ENCODE data around the gene SRF.
A peak's percentile ranks its signal among the peaks of the same experiment; 100 is the strongest.

The SRF gene

DNA sequence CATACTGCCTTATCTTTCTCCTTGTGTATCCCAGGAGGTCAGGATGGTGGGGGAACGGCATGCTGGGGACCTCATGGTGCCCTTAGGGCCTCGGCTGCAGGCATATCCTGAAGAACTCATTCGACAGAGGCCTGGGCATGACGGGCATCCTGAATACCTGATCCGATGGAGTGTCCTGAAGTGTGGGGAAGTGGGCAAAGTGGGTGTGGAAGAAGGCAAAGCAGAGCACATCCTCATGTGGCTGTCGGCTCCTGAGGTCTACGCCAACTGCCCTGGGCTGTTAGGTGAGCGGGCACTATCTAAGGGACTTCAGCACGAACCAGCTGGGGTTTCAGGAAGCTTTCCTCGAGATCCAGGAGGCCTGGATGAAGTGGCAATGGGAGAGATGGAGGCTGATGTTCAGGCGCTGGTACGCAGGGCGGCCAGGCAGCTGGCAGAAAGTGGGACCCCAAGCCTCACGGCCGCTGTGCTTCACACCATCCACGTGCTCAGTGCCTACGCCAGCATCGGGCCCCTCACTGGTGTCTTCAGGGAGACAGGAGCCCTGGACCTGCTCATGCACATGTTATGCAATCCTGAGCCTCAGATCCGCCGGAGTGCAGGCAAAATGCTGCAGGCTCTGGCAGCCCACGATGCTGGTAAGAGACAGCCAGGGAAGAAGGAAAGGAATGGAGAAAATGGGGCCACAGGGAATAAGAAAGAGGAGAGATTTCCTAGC lies 13.4 kb downstream of the SRF start:
- DNase-seq: no peak

GRCh38 chr6:43185391-43185985 lies 14.4 kb downstream of the SRF start:
- DNase-seq: peak; percentile 27

DNA sequence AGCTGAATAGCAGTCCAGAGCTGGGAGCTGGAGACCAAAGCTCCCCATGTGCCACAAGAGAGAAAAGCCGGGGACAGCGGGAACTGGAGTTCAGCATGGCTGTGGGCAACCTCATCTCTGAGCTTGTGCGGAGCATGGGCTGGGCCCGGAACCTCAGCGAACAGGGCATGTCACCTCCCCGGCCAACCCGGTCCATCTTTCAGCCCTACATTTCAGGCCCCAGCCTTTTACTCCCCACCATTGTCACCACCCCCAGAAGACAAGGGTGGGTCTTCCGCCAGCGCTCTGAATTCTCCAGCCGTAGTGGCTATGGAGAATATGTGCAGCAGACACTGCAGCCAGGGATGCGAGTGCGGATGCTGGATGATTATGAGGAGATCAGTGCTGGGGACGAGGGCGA lies 14.9 kb downstream of the SRF start:
- no peak for DNase-seq

- DNase-seq: no peak
Observed at GRCh38 chr6:43186706-43187105, 15.6 kb downstream of the SRF start.

DNA sequence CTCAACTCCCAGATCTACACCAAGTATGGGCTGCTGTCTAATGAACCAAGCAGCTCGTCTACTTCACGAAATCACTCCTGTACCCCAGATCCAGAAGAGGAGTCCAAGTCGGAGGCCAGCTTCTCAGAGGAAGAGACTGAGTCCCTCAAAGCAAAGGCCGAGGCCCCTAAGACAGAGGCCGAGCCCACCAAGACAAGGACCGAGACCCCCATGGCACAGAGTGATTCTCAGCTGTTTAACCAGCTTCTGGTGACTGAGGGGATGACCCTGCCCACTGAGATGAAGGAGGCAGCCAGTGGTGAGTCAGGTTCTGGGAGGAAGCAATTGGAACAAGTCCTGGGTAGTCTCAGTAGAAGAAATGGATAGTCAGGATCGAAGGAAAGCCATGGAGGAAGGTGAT lies 16.8 kb downstream of the SRF start:
- DNase-seq: no peak

GRCh38 chr6:43188426-43188825 lies 17.4 kb downstream of the SRF start:
- no peak for DNase-seq

DNA sequence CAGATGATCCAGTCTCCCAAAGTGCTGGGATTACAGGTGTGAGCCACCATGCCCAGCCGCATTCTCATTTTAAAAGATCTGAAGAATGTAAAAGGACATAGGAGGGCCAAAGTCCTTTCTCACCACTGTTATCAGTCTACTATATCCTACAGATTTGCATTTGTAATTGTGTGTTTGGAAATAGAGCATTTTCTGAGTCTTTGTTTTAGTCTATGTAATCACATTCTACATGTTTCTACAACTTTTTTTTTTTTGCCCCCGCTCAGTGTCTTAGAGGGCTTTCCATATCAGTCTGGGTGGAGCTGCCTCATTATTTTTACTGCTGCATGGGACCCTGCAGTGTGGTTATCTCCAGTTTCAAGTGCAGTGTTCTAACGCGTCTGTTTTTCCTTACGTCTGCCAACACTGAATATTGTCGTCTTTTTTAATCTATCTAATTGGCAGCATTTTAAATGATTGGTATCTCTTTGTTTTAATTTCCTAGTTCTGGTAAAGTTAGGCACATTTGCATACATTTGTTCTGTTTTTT lies 18.8 kb downstream of the SRF start:
- no peak for DNase-seq

DNA sequence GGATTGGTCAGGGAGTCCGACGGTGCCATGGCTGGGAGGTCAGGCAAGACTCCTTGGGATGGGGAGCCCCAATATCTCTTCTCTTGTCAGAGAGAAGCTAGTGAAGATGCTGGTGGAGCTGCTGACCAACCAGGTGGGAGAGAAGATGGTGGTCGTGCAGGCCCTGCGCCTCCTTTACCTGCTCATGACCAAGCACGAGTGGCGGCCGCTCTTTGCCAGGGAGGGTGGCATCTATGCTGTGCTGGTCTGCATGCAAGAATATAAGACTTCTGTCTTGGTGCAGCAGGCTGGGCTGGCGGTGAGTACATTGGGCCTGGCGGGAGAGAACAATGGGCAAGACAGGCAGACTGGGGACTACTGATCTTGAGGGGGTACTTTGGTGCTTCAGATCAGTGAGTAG lies 21.8 kb downstream of the SRF start:
- no peak for DNase-seq

DNA sequence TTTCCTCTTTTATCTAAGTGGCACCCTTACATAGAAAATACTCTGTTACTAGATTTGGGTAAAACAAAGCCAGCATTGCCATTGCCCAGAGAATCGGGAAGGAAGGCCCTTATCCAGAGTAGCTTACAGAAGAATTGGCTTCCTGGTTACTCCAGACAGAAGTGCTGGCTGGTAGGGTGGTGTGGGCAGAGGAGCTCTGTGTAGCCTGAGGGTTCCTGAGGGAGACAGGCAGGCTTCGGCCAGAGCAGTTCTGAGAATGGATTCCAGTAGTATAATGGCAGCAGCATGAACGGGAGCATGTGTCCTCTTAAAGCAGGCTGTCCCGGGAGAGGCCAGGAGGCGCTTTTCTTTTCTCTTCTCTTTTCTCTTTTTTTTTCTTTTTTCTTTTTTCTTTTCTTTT lies 22.9 kb downstream of the SRF start:
- no peak for DNase-seq

- DNase-seq: no peak
Observed at GRCh38 chr6:43196337-43196736, 25.3 kb downstream of the SRF start.

DNA sequence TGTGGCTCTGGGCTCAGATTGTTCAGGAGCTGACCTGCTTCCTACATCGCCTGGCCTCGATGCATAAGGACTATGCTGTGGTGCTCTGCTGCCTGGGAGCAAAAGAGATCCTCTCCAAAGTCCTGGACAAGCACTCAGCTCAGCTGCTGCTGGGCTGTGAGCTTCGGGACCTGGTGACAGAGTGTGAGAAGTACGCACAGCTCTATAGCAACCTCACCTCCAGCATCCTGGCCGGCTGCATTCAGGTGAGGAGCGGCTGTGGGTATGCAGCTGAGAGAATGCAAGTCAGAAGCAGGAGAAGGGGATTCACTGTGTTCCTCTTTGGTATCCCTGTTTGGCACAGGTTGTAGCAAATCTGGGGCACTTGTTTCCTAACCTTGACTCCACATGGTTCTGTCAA lies 28.8 kb downstream of the SRF start:
- no peak for DNase-seq

- DNase-seq: no peak
Observed at GRCh38 chr6:43200541-43200940, 29.5 kb downstream of the SRF start.

DNA sequence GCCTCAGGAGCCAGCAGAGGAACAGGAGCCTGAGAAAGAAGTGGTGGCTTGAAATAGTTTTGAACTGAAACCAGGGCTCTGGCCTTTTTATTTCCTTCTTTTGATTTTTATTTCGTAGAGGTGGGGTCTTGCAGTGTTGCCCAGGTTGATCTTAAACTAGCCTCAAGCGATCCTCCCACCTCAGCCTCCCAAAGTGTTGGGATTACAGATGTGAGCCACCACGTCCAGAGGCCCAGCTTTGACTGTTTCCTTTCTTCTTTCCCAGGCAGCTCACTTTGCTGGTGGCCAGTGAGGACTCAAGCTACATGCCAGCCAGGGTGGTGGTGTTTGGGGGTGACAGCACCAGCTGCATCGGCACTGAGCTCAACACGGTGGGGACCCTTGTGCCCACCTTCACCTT lies 31.4 kb downstream of the SRF start:
- no peak for DNase-seq

- no peak for DNase-seq
Observed at GRCh38 chr6:43203029-43203717, 32.1 kb downstream of the SRF start.

GRCh38 chr6:43203718-43204095 lies 32.6 kb downstream of the SRF start:
- DNase-seq: no peak

GRCh38 chr6:43204271-43205105 lies 33.4 kb downstream of the SRF start:
- DNase-seq: no peak

DNA sequence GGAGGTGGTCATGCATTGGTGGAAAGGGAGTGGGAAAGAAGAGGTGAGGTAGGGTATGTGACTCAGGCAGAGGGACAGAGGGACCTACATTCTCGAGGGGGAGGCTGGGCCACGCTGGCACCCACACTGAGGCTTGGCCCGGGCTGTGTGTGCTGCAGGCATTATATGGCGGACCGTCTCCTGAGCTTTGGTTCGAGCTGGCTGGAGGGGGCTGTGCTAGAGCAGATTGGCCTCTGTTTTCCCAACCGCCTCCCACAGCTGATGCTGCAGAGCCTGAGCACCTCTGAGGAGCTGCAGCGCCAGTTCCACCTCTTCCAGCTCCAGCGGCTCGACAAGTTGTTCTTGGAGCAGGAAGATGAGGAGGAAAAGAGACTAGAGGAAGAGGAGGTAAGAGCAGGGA lies 34.8 kb downstream of the SRF start:
- DNase-seq: no peak

GRCh38 chr6:43207286-43207685 lies 36.2 kb downstream of the SRF start:
- DNase-seq: no peak

DNA sequence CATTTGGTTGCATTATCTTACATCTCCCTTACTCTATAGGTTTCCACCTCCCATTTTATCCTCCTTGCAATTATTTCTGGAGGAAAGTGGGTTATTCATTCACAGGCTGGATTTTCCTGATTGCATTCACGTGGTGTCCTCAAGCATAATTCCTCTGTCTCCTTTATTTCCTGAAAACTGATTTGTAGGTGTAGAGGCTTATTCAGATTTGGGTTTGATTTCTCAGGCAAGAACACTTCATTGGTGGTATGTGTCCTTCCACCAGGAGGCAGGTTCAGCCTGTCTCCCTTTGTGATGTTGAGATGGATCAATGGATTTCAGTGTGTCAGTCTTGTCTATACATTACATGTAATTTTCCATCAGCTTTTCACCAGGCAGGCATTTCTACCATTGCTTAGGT lies 40.9 kb downstream of the SRF start:
- no peak for DNase-seq

DNA sequence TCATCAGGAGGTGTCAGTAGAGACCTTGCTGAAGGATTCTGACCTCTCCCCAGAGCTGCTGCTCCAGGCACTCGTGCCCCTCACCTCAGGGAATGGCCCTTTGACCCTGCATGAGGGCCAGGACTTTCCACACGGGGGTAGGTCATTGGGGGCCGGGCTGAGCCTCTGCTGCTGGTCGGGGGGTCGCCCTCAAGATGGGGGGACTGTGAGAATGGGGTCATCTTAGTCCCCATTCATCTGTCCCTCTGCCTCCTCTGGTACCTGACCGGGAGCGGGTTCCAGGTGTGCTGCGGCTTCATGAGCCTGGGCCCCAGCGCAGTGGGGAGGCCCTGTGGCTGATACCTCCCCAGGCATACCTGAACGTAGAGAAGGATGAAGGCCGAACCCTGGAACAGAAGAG lies 42.4 kb downstream of the SRF start:
- DNase-seq: no peak

GRCh38 chr6:43215066-43215465 lies 44.0 kb downstream of the SRF start:
- DNase-seq: no peak

DNA sequence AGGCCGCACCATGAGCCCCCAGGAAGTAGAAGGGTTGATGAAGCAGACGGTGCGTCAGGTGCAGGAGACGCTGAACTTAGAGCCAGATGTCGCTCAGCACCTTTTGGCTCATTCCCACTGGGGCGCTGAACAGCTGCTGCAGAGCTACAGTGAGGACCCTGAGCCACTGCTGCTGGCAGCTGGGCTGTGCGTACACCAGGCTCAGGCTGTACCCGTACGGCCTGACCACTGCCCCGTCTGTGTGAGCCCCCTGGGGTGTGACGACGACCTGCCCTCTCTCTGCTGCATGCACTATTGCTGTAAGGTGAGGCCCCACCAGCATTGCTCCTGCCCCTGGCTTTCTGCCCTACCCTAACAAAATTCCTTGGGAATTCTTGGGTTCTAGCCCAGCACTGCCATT lies 45.1 kb downstream of the SRF start:
- no peak for DNase-seq

- no peak for DNase-seq
Observed at GRCh38 chr6:43217351-43217750, 46.3 kb downstream of the SRF start.

Measured in NCI-H526 treated with DMSO at 0.1 percent for 48 hours (cell line).